Cerebellar nuclear complex (tissue), 1 donor: ENCODE measurements around the gene ZNF747.
A peak's percentile ranks its signal among the peaks of the same experiment; 100 is the strongest.
"Not testable (repeated sequence)": the region's sequence is repeated elsewhere in the genome, so short reads cannot be mapped to it uniquely, and the experiment has no call there.

Source experiments
- DNase-seq, 2 experiments: peaks; one replicate each; lab custom pipeline; 2025; lab: John Stamatoyannopoulos, UW

The ZNF747 gene

DNA sequence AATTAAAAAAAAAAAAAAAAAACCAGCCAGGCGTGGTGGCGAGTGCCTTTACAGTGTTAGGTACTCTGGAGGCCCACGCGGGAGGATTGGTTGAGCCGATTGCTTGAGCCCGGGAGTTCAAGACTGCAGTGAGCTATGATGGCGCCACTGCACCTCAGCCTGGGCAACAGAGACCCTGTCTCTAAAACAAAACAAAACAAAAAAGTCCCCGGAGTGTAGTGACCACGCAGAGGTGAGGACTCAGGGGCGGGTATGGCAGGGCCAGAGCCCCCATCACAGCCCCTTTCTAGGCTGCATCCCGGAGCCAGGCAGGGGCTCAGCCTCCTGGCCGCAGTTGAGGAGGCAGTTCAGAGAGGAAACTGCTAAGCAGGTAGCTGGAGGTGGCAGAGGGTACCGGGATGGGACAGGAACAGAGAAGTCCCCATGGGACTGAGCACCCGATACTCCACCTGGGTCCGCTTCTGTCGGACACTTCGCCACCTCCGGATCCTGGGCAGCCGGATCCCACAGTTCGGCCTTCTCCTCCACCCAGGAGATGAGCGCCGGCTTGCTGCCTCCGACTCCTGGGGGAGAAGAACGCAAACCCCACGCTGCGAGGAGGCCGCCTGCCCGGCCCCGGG, 800 bp downstream of the ZNF747 start:
- DNase-seq, result no peak

- DNase-seq, result no peak
Measured at GRCh38 chr16:30533146-30533522, 1.5 kb downstream of the ZNF747 start.

DNA sequence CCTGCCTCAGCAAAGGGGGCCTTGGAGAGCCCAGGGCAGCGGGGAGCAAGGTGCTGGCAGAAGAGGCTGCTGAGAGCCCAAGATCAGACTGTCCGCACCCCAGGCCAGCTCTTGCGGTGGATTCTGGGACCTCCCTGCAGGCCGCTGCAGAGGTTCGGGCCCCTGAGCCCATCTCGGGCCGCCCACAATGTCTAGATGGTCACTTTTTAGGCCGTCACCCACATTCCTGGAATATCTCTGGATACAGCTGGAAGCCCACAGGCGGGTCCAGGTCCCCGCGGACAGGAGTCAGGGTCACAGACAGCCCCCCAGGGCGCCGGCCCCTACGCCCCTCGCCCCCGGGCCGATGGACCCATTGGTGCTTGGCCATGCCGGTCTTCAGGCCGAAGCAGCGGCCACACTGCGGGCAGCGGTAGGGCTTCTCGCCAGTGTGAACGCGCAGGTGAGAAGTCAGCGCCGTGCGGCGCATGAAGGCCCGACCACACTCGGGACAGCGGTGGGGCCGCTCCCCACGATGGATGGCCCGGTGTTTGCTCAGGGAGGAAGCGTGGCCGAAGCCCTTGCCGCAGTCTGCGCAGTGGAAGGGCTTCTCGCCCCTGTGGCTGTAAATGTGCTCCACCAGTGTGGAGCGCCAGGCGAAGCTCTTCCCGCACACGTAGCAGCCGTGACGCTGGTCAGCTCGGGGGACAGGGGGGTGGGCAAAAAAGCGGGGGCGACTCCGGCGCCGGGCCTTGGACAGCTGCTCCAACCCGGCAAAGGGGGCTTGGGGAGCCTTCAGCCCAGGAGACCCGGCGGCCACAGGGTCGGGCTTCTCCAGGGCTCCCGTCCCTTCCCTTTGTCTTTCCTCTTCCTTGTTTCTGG, 2.1 kb downstream of the ZNF747 start:
- no peak for DNase-seq

GRCh38 chr16:30530163-30531037, 4.3 kb downstream of the ZNF747 start:
- DNase-seq, result no peak

DNA sequence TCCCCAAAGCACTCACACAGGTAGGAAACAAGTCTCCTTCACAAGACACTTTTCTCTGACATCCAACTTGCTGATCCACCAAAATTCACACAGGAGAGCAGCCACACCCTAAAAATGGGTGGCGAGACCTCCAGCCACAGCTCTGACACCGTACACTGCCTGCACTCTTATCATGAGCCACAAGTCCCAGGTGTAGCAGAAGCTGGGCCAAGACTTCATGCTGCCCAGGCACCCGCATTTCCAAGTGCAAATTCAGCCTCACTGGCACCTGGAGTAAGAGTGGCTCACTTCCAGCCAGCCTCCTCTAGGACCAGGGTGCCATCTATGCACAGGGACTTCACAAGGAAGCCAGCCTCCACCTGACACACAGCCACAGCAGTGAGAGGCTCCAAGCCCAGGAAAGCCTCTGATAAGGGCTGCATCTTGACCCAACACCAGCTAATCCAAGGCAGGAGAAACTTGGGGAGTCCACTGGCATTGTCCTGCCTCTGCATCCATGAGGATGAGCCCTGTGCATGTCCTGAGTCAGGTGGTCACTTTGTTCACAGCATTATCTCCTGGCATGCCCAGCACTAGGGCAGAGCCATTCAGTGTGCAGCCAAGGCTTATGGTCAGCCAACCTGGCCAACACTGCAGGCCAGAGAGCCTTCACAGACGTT, 5.7 kb downstream of the ZNF747 start:
- no peak for DNase-seq

- DNase-seq, result no peak
Measured at GRCh38 chr16:30527635-30528178, 7.0 kb downstream of the ZNF747 start.

- peak; percentile 29 to 86 for DNase-seq
Measured at GRCh38 chr16:30526823-30527634, 7.6 kb downstream of the ZNF747 start.

DNA sequence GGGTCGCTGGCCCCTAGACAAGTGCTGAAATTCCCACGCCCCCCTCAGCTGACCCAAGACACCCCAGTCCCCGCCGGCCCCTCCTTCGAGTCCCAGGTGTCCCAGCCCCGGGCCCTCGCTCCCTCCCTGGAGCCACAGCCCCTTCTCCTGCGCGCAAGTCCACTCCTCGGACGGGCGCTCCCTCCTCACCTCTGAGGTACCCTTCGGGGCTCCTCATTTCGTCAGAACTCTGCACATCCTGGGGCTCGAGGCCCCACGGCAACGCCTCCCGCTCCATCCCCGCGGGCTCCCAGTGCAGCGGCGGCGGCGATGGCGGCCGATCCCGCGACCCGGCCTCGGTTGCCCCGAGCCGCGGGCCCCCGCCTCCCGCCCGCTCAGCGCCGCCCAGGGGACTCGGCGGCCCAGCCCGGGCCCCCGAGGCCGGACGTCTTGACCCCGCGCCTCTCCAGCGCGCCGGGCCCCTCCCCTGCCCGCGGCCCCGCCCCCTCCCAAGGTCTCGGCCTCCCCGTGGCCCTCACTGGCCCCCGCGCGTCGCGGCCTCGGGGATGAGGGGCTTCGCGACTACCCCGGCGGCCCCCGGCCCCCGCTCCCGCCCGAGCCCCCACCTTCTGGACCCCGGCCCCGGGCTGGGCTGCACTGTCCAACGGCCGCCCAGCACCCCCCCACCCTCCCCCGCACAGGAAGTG, 8.4 kb downstream of the ZNF747 start, which contains the start of gene ZNF768:
ZNF768 (minus strand) TSS at position 430 of the 686 bp plus-strand sequence; CDS start at position 277, 153 bp downstream.
- no peak for DNase-seq

DNA sequence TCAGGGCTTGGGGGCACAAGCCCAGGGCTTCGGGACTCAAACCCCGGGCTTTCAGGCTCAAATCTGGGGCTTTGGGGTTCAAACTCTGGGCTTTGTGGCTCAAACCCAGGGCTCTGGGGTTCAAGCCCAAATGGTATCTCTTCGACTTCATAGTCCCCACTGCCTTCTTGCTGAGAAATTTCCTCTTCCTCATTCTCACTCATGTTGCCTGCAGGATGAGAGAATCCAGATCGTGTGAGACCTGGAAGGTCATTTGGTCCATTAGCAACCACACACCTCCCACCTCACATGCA, 8.9 kb downstream of the ZNF747 start:
- no peak for DNase-seq

GRCh38 chr16:30524575-30525568, 9.8 kb downstream of the ZNF747 start:
- no peak for DNase-seq

DNA sequence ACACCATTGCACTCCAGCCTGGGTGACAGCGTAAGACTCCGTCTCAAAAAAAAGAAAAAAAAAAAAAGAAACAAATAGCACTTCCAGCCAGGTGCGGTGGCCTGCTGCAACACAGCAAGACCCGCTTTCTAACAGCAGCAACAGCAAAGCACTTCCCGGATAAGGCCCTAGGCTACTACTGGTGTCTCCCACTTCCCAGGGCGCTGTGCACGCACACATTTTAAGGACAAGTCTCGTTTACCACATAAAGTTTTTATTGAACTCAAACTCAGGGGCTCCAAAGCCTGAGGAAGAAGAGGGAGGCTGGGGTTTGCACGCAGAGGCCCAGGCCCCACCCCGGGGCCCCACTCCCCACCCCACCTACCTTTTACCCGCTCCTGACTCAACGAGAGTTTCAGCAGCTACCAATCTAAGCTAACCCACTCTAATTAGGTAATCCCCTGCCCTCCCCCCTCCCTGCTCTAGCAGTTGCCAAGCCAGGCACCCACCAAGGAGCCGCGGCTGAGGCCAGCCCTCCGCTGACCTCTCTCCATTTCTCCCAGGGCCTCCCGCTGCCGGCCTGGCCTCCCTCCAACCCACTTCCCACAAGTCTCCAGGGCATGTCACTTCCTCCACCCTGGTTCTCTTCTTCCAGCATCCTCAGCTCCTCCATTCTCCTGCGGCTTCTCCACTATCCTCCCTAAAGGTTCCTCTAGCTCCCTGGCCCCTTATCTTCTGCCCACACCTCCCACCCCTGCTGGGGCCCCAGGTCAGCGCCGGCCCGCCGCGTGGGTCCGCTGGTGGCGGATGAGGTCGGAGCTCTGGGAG, 10.7 kb downstream of the ZNF747 start:
- DNase-seq, result no peak

DNA sequence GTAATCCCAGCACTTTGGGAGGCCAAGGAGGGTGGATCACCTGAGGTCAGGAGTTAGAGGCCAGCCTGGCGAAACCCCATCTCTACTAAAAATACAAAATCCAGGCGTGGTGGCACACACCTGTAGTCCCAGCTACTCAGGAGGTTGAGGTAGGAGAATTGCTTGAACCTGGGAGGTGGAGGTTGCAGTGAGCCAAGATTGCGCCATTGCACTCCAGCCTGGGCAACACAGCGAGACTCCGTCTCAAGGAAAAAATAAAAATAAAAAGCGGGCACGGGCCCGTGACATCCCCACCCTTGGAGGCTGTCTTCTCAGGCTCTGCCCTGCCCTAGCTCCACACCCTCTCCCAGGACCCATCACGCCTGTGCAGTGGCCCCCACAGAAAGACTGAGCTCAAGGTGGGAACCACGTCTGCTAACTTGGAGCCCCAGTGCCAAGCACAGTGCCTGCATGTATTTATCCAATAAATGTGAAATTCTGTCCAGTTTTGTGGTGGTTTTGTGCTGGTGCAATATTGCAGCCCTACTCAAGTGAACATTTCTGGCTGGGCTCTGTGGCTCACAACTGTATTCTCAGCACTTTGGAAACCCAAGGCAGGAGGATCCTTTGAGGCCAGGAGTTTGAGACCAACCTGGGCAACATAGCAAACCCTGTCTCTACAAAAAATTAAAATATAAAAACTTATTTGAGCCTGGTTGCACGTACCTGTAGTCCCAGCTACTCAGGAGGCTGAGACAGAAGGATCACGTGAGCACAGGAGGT, 11.8 kb downstream of the ZNF747 start:
- DNase-seq, result not testable (repeated sequence)

GRCh38 chr16:30521873-30522641, 12.6 kb downstream of the ZNF747 start:
- no peak for DNase-seq

GRCh38 chr16:30521476-30521872, 13.2 kb downstream of the ZNF747 start:
- no peak for DNase-seq

- no peak for DNase-seq
Measured at GRCh38 chr16:30519120-30520049, 15.3 kb downstream of the ZNF747 start.

DNA sequence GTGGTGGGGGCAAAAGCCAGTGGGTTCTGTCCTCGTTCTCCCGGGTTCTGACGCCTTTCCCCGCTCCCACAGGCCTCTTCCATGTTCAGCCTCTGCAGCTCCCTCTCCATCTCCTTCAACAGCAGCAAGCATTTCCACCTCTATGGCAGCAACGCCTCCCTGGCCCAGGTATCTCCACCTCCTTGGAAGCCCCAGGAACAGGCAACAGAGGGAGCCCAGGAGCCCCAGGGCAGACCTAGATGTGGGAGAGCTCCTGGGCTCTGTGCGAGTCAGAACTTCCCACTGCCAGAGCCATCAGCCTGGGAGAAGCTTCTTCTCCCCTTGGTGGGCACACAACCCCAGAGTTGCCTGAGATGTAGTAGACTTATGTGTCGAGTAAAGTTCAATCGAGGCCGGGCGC, 16.1 kb downstream of the ZNF747 start:
- no peak for DNase-seq
